OCI-LY1 (cell line): ENCODE measurements around the gene HCFC1.

ENCODE experiments used
- CTCF ChIP-seq: fragments of 200-600 bp; sonication (generic), shearing (Covaris generic); IDR thresholded peaks from 2 replicates; pipeline ENCODE4 v1.5.1; 2017; ENCODE audit warnings: mild to moderate bottlenecking, antibody characterized with exemption, low read length, moderate library complexity, mixed read lengths
- EZH2 ChIP-seq: fragments of 200-600 bp; sonication (generic), shearing (Covaris generic); IDR thresholded peaks from 2 replicates; pipeline ENCODE4 v1.8.0; 2017; ENCODE audit warnings: borderline replicate concordance, mixed run types, mild to moderate bottlenecking, antibody characterized with exemption, low read length, moderate library complexity, mixed read lengths

- TF ChIP-seq CTCF (no peak), EZH2 (no peak)
Observed at GRCh38 chrX:153960786-153961185, 10.8 kb downstream of the HCFC1 start.
